GM21360 (cell line): ENCODE data around the gene NPDC1.

Source experiments
- ATAC-seq: cut with Tn5 transposase; IDR thresholded peaks from one replicate; pipeline ENCODE4 v1.9.1; 2021; ENCODE audit warnings: mild to moderate bottlenecking, moderate library complexity; ENCODE audit not compliant: unreplicated experiment

NPDC1 gene

DNA sequence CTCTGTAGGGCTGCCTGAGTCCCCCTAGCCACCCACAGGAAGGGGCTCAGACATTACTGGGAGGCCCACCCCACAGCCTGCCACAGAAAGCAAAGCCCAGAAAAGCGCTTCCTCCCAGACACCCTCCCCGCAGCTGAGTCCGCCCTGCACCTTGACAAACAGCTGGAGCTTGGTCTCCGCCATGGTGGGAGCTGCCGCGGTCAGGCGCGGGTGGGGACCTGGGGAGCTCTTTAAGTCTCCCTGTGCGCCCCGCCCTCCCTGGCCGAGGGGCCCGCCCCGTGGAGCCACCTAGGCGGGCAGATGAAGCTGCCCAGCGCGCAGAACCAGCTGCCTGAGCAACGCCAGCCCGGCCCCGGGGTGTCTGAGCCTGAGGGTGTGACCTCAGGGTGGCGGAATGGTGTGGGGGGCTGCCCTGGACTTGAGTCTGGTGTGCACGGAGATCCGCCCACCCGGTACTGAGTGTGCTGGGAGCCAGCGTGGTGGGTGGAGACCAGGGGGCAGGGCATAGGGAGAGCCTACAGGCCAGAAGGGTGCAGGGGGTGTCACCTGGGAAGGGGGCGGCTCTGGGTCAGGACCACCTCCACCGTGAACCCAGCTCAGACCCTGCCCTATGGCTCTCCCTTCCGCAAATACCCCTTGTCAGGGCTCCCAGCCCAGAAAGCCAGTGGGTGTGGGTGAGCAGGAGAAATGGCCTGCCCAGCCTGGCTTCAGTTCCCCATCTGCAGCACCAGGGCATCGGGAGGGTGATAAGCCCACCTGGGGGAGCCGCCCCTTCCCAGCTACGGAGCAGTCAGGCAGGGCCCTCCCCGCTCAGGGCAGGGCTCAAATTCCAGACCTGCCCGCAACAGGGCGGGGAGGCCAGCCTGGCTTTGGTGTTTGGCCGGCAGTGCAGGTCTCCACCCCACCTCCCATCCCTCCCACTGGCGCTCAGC, 49.4 kb downstream of the NPDC1 start, which contains the start of gene CLIC3:
CLIC3 (minus strand) TSS at position 208 of the 932 bp plus-strand sequence; CDS start at position 183, 25 bp downstream.
- no peak for ATAC-seq

- no peak for ATAC-seq
These were observed 50.1 kb downstream of the NPDC1 start for GRCh38 chr9:136995772-136996311.

DNA sequence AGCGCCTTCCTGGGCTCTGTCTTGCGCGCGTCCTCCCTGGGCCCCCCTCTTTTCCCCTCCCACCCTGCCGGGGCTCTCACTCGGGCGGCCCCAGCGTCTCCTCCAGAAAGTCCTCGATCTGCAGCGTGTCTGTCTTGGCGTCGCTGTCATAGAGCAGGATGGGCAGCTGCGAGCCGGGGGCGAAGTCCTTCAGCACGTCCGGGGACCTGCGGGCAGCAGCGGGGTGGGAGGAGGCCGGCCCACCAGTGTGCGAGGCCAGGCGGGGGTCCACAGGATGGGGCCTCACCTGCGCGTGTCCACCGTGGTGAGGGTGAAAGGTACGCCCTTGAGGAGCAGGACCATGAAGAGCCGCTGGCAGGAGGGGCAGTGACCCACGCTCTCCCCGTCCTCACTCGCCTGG, 50.6 kb downstream of the NPDC1 start:
- no peak for ATAC-seq

GRCh38 chr9:136994888-136995230, 51.1 kb downstream of the NPDC1 start:
- ATAC-seq: no peak

DNA sequence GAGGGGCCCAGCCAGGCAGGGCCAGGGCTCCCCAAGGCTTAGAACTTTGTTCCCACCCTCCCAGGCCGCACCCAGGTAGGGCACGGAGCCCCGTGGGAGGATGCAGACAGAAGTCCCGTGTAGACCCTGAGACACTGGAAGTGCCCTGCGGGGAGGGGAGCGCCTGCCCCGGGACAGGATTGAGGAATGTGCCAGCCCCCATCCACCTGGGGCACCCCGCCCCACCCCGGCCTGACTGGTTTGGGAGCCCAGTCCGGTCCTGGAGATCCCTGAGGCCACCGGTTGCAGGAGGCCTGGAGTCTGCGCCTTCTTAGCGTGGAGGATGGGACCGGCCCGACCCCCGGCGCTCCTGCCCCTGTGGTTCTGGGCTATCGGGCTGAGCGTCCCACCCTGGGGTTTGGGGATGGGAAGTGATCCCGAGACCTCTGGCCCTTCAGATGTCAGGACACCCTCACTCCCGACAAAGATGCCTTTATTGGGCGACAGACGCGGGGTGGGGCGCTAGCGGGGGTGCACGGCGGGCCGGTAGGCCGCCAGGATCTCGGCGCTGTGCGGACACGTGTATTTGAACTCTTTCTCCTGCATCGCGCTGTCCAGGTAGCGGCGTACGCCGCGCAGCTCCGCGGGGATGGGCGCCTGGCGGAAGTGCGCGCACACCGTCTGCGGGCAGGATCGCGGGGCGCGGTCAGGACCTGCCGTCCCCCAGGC, 51.6 kb downstream of the NPDC1 start:
- no peak for ATAC-seq

DNA sequence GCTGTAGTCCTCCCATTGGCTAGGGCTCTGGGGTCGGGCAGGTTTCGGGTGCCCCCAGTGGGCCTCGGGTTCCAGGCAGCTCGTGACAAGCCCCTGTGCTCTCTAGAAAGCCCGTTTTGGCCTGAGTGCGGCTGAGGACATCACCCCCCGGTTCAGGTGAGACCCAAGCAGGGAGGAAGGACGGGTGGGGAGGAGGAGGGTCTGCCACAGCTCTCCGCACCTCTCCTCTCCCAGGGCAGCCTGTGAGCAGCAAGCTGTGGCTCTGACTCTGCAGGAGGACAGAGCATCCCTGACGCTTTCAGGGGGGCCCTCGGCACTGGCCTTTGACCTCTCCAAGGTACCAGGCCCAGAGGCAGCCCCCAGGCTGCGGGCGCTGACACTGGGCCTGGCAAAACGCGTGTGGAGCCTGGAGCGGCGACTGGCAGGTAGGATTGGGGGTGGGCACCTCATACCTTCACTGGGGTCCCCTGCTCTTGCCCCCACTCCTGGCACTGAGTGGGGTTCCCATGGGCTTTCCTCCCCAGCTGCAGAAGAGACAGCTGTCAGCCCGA, 53.1 kb downstream of the NPDC1 start:
- ATAC-seq: no peak

DNA sequence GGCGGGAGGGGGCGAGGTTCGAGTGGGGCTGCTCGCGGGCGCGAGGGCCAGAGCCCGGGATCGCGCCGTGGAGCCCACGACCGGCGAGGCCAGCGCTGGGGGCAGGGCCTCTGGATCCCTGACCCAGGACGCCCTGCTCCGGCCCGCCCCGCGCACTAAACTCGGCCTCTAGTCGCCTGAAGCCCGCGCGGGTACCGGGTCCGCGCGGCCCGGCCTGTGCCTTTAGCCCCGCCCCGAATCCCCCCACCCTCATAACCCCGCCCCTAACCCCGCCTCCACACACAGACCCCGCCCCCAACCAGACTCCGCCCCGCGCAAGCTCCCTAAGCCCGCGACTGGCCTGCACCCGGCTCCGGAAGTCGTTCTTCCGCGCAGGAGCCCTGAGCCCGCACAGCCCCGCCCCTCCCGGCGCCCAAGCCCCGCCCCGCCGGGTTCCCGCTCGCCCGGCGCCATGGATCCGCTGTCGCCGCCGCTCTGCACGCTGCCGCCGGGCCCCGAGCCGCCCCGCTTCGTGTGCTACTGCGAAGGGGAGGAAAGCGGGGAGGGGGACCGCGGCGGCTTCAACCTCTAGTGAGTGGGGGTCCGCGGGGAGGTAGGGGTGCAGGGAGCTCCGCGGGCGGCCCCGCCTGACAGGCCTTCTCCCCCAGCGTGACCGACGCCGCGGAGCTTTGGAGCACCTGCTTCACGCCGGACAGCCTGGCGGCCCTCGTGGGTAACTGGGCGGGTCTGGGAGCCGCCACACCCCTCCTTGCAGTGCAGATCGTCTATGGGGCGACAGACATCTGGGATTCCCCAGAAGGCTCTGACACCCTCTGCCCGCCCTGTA, 53.8 kb downstream of the NPDC1 start, which contains the start of gene PAXX:
PAXX (plus strand) TSS at position 430 of the 826 bp plus-strand sequence; CDS start at position 452, 22 bp downstream.
- peak; percentile 81 for ATAC-seq

GRCh38 chr9:136990242-136990911, 55.6 kb downstream of the NPDC1 start:
- no peak for ATAC-seq
